Measurements from ENCODE around the gene GPR107.
"Not testable (repeated sequence)": the region's sequence is repeated elsewhere in the genome, so short reads cannot be mapped to it uniquely, and the experiment has no call there.

GPR107 gene

GRCh38 chr9:130017510-130017909 lies 36.2 kb upstream of the GPR107 start:
- not testable (repeated sequence) for H3K36me3 ChIP-seq (ENCODE audit: control insufficient read depth in 1 of 2, insufficient read depth in 2 of 2, low read length in 2 of 2); H3K27ac ChIP-seq (ENCODE audit: low read depth, low read length); H3K9me3 ChIP-seq (ENCODE audit: control insufficient read depth in 1 of 2, low read length in 2 of 2); H3K4me3 ChIP-seq (ENCODE audit: low read depth in 1 of 2, low read length in 2 of 2); H3K27me3 ChIP-seq (ENCODE audit: control insufficient read depth in 1 of 2, insufficient read depth in 2 of 2, low read length in 2 of 2); H3K4me1 ChIP-seq (ENCODE audit: control insufficient read depth in 1 of 2, insufficient read depth in 2 of 2, low read length in 2 of 2); H3K9ac ChIP-seq (ENCODE audit: low read depth in 1 of 2, low read length in 2 of 2)

GRCh38 chr9:130018265-130018664 lies 35.4 kb upstream of the GPR107 start:
- Histone ChIP-seq H3K9ac (ENCODE audit: low read depth in 1 of 2, low read length in 2 of 2) (no peak overlapping the region), H3K27me3 (ENCODE audit: control insufficient read depth in 1 of 2, insufficient read depth in 2 of 2, low read length in 2 of 2) (no peaks in the 10 kb centered on the region), H3K36me3 (ENCODE audit: control insufficient read depth in 1 of 2, insufficient read depth in 2 of 2, low read length in 2 of 2) (no peaks in the 10 kb centered on the region), H3K4me1 (ENCODE audit: control insufficient read depth in 1 of 2, insufficient read depth in 2 of 2, low read length in 2 of 2) (peaks cover under 1 to 6% of the 10 kb centered on the region in 2 donors), H3K4me3 (ENCODE audit: low read depth in 1 of 2, low read length in 2 of 2) (no peak overlapping the region), H3K9me3 (ENCODE audit: control insufficient read depth in 1 of 2, low read length in 2 of 2) (no peaks in the 10 kb centered on the region), H3K27ac (ENCODE audit: low read depth, low read length) (no peak overlapping the region)

GRCh38 chr9:130020618-130021017 lies 33.1 kb upstream of the GPR107 start:
- no peak overlapping the region for H3K27ac ChIP-seq (ENCODE audit: low read depth, low read length)
- H3K36me3 ChIP-seq (ENCODE audit: control insufficient read depth in 1 of 2, insufficient read depth in 2 of 2, low read length in 2 of 2), result no peaks in the 10 kb centered on the region
- H3K9ac ChIP-seq (ENCODE audit: low read depth in 1 of 2, low read length in 2 of 2), result no peak overlapping the region
- H3K9me3 ChIP-seq (ENCODE audit: control insufficient read depth in 1 of 2, low read length in 2 of 2), result no peaks in the 10 kb centered on the region
- no peak overlapping the region for H3K4me3 ChIP-seq (ENCODE audit: low read depth in 1 of 2, low read length in 2 of 2)
- H3K4me1 ChIP-seq (ENCODE audit: control insufficient read depth in 1 of 2, insufficient read depth in 2 of 2, low read length in 2 of 2), result peaks cover 4 to 6% of the 10 kb centered on the region in 2 donors
- no peaks in the 10 kb centered on the region for H3K27me3 ChIP-seq (ENCODE audit: control insufficient read depth in 1 of 2, insufficient read depth in 2 of 2, low read length in 2 of 2)

- no peak overlapping the region for H3K27ac ChIP-seq (ENCODE audit: low read depth, low read length)
- peaks cover 4 to 6% of the 10 kb centered on the region in 2 donors for H3K4me1 ChIP-seq (ENCODE audit: control insufficient read depth in 1 of 2, insufficient read depth in 2 of 2, low read length in 2 of 2)
- no peaks in the 10 kb centered on the region for H3K36me3 ChIP-seq (ENCODE audit: control insufficient read depth in 1 of 2, insufficient read depth in 2 of 2, low read length in 2 of 2)
- H3K4me3 ChIP-seq (ENCODE audit: low read depth in 1 of 2, low read length in 2 of 2), result no peak overlapping the region
- no peak overlapping the region for H3K9ac ChIP-seq (ENCODE audit: low read depth in 1 of 2, low read length in 2 of 2)
- H3K9me3 ChIP-seq (ENCODE audit: control insufficient read depth in 1 of 2, low read length in 2 of 2), result no peaks in the 10 kb centered on the region
- no peaks in the 10 kb centered on the region for H3K27me3 ChIP-seq (ENCODE audit: control insufficient read depth in 1 of 2, insufficient read depth in 2 of 2, low read length in 2 of 2)
These were observed 32.6 kb upstream of the GPR107 start for GRCh38 chr9:130021123-130021522.

- H3K27ac ChIP-seq (ENCODE audit: low read depth, low read length); H3K4me3 ChIP-seq (ENCODE audit: low read depth in 1 of 2, low read length in 2 of 2); H3K4me1 ChIP-seq (ENCODE audit: control insufficient read depth in 1 of 2, insufficient read depth in 2 of 2, low read length in 2 of 2); H3K27me3 ChIP-seq (ENCODE audit: control insufficient read depth in 1 of 2, insufficient read depth in 2 of 2, low read length in 2 of 2); H3K9ac ChIP-seq (ENCODE audit: low read depth in 1 of 2, low read length in 2 of 2); H3K9me3 ChIP-seq (ENCODE audit: control insufficient read depth in 1 of 2, low read length in 2 of 2); H3K36me3 ChIP-seq (ENCODE audit: control insufficient read depth in 1 of 2, insufficient read depth in 2 of 2, low read length in 2 of 2): not testable (repeated sequence)
These were observed 31.9 kb upstream of the GPR107 start for GRCh38 chr9:130021842-130022241.

- Histone ChIP-seq H3K4me3 (ENCODE audit: low read depth in 1 of 2, low read length in 2 of 2) (no peak overlapping the region), H3K27ac (ENCODE audit: low read depth, low read length) (no peak overlapping the region), H3K9ac (ENCODE audit: low read depth in 1 of 2, low read length in 2 of 2) (no peak overlapping the region), H3K36me3 (ENCODE audit: control insufficient read depth in 1 of 2, insufficient read depth in 2 of 2, low read length in 2 of 2) (no peaks in the 10 kb centered on the region), H3K4me1 (ENCODE audit: control insufficient read depth in 1 of 2, insufficient read depth in 2 of 2, low read length in 2 of 2) (peaks cover 4 to 13% of the 10 kb centered on the region in 2 donors), H3K9me3 (ENCODE audit: control insufficient read depth in 1 of 2, low read length in 2 of 2) (no peaks in the 10 kb centered on the region), H3K27me3 (ENCODE audit: control insufficient read depth in 1 of 2, insufficient read depth in 2 of 2, low read length in 2 of 2) (no peaks in the 10 kb centered on the region)
These were observed 31.1 kb upstream of the GPR107 start for GRCh38 chr9:130022566-130023143.

- Histone ChIP-seq H3K27ac (ENCODE audit: low read depth, low read length) (no peak overlapping the region), H3K9ac (ENCODE audit: low read depth in 1 of 2, low read length in 2 of 2) (no peak overlapping the region), H3K9me3 (ENCODE audit: control insufficient read depth in 1 of 2, low read length in 2 of 2) (no peaks in the 10 kb centered on the region), H3K4me1 (ENCODE audit: control insufficient read depth in 1 of 2, insufficient read depth in 2 of 2, low read length in 2 of 2) (peaks cover 4 to 17% of the 10 kb centered on the region in 2 donors), H3K27me3 (ENCODE audit: control insufficient read depth in 1 of 2, insufficient read depth in 2 of 2, low read length in 2 of 2) (no peaks in the 10 kb centered on the region), H3K36me3 (ENCODE audit: control insufficient read depth in 1 of 2, insufficient read depth in 2 of 2, low read length in 2 of 2) (no peaks in the 10 kb centered on the region), H3K4me3 (ENCODE audit: low read depth in 1 of 2, low read length in 2 of 2) (no peak overlapping the region)
These were observed 30.4 kb upstream of the GPR107 start for GRCh38 chr9:130023144-130023787.

GRCh38 chr9:130023994-130024596 lies 29.6 kb upstream of the GPR107 start:
- H3K27ac ChIP-seq (ENCODE audit: low read depth, low read length), result no peak overlapping the region

GRCh38 chr9:130024597-130024994 lies 29.1 kb upstream of the GPR107 start:
- peaks cover 4 to 22% of the 10 kb centered on the region in 2 donors for H3K4me1 ChIP-seq (ENCODE audit: control insufficient read depth in 1 of 2, insufficient read depth in 2 of 2, low read length in 2 of 2)
- no peak overlapping the region for H3K4me3 ChIP-seq (ENCODE audit: low read depth in 1 of 2, low read length in 2 of 2)
- no peaks in the 10 kb centered on the region for H3K36me3 ChIP-seq (ENCODE audit: control insufficient read depth in 1 of 2, insufficient read depth in 2 of 2, low read length in 2 of 2)
- no peaks in the 10 kb centered on the region for H3K27me3 ChIP-seq (ENCODE audit: control insufficient read depth in 1 of 2, insufficient read depth in 2 of 2, low read length in 2 of 2)
- no peaks in the 10 kb centered on the region for H3K9me3 ChIP-seq (ENCODE audit: control insufficient read depth in 1 of 2, low read length in 2 of 2)
- H3K27ac ChIP-seq (ENCODE audit: low read depth, low read length), result no peak overlapping the region
- H3K9ac ChIP-seq (ENCODE audit: low read depth in 1 of 2, low read length in 2 of 2), result no peak overlapping the region

More at GRCh38 chr9:130023994-130024596, 29.6 kb upstream of the GPR107 start:
- Histone ChIP-seq H3K9me3 (ENCODE audit: control insufficient read depth in 1 of 2, low read length in 2 of 2) (no peaks in the 10 kb centered on the region), H3K36me3 (ENCODE audit: control insufficient read depth in 1 of 2, insufficient read depth in 2 of 2, low read length in 2 of 2) (no peaks in the 10 kb centered on the region), H3K4me1 (ENCODE audit: control insufficient read depth in 1 of 2, insufficient read depth in 2 of 2, low read length in 2 of 2) (peaks cover 4 to 22% of the 10 kb centered on the region in 2 donors), H3K9ac (ENCODE audit: low read depth in 1 of 2, low read length in 2 of 2) (no peak overlapping the region), H3K4me3 (ENCODE audit: low read depth in 1 of 2, low read length in 2 of 2) (no peak overlapping the region), H3K27me3 (ENCODE audit: control insufficient read depth in 1 of 2, insufficient read depth in 2 of 2, low read length in 2 of 2) (no peaks in the 10 kb centered on the region)

- Histone ChIP-seq H3K4me3 (ENCODE audit: low read depth in 1 of 2, low read length in 2 of 2) (no peak overlapping the region), H3K36me3 (ENCODE audit: control insufficient read depth in 1 of 2, insufficient read depth in 2 of 2, low read length in 2 of 2) (no peaks in the 10 kb centered on the region), H3K9me3 (ENCODE audit: control insufficient read depth in 1 of 2, low read length in 2 of 2) (no peaks in the 10 kb centered on the region), H3K27ac (ENCODE audit: low read depth, low read length) (no peak overlapping the region), H3K27me3 (ENCODE audit: control insufficient read depth in 1 of 2, insufficient read depth in 2 of 2, low read length in 2 of 2) (no peaks in the 10 kb centered on the region), H3K4me1 (ENCODE audit: control insufficient read depth in 1 of 2, insufficient read depth in 2 of 2, low read length in 2 of 2) (peaks cover 4 to 29% of the 10 kb centered on the region in 2 donors), H3K9ac (ENCODE audit: low read depth in 1 of 2, low read length in 2 of 2) (no peak overlapping the region)
These were observed 26.9 kb upstream of the GPR107 start for GRCh38 chr9:130026583-130027340.

Data from duodenal mucosa (tissue), 2 donors.